T-helper 1 cell treated with Interleukin-12 subunit alpha and Interleukin-12 subunit beta and Interleukin-4 antibody, amounts not matched to agents 30 μg/mL and 1 μg/mL, for 36 hours (primary cell): ENCODE results near the gene NPLOC4.
A peak's percentile ranks its signal among the peaks of the same experiment; 100 is the strongest.

ENCODE experiments used
- H3K27ac Mint-ChIP-seq: one replicate; pipeline ENCODE4 v1.8.0; 2021; ENCODE audit warnings: mild to moderate bottlenecking, mixed read lengths
- H3K27me3 Mint-ChIP-seq: one replicate; pipeline ENCODE4 v1.8.0; 2021; ENCODE audit warnings: low read depth, mixed read lengths
- H3K36me3 Mint-ChIP-seq: one replicate; pipeline ENCODE4 v1.8.0; 2021; ENCODE audit warnings: low read depth, mixed read lengths
- H3K4me1 Mint-ChIP-seq: one replicate; pipeline ENCODE4 v1.8.0; 2021; ENCODE audit warnings: low read depth, mixed read lengths
- H3K4me3 Mint-ChIP-seq: one replicate; pipeline ENCODE4 v1.8.0; 2021; ENCODE audit warnings: mild to moderate bottlenecking, moderate library complexity, mixed read lengths
- H3K9me3 Mint-ChIP-seq: one replicate; pipeline ENCODE4 v1.8.0; 2021; ENCODE audit warnings: mixed read lengths

NPLOC4 gene

GRCh38 chr17:81651692-81652091, 14.8 kb upstream of the NPLOC4 start:
- Mint-ChIP-seq H3K4me1 (peaks cover 5% of the 10 kb centered on the region), H3K27ac (no peak overlapping the region), H3K4me3 (peak overlapping the region; percentile 30), H3K9me3 (no peaks in the 10 kb centered on the region), H3K36me3 (peaks cover 3% of the 10 kb centered on the region), H3K27me3 (peaks cover 25% of the 10 kb centered on the region)

- Mint-ChIP-seq H3K4me1 (peaks cover 5% of the 10 kb centered on the region), H3K27ac (no peak overlapping the region), H3K27me3 (peaks cover 26% of the 10 kb centered on the region), H3K4me3 (no peak overlapping the region), H3K36me3 (peaks cover 3% of the 10 kb centered on the region), H3K9me3 (no peaks in the 10 kb centered on the region)
These were observed 14.0 kb upstream of the NPLOC4 start for GRCh38 chr17:81650951-81651350.

GRCh38 chr17:81648707-81649085, 11.8 kb upstream of the NPLOC4 start:
- peaks cover 3% of the 10 kb centered on the region for H3K36me3 Mint-ChIP-seq
- peaks cover 5% of the 10 kb centered on the region for H3K4me1 Mint-ChIP-seq
- no peaks in the 10 kb centered on the region for H3K9me3 Mint-ChIP-seq
- H3K27ac Mint-ChIP-seq: no peak overlapping the region
- H3K4me3 Mint-ChIP-seq: no peak overlapping the region
- peaks cover 26% of the 10 kb centered on the region for H3K27me3 Mint-ChIP-seq

GRCh38 chr17:81648013-81648706, 11.2 kb upstream of the NPLOC4 start:
- no peak overlapping the region for H3K4me3 Mint-ChIP-seq
- no peak overlapping the region for H3K27ac Mint-ChIP-seq
- H3K4me1 Mint-ChIP-seq: no peaks in the 10 kb centered on the region
- H3K9me3 Mint-ChIP-seq: no peaks in the 10 kb centered on the region
- H3K36me3 Mint-ChIP-seq: peaks cover 3% of the 10 kb centered on the region
- peaks cover 26% of the 10 kb centered on the region for H3K27me3 Mint-ChIP-seq

GRCh38 chr17:81647640-81648012, 10.7 kb upstream of the NPLOC4 start:
- H3K4me1 Mint-ChIP-seq: no peaks in the 10 kb centered on the region
- H3K27ac Mint-ChIP-seq: no peak overlapping the region
- H3K9me3 Mint-ChIP-seq: no peaks in the 10 kb centered on the region
- peaks cover 3% of the 10 kb centered on the region for H3K36me3 Mint-ChIP-seq
- peaks cover 26% of the 10 kb centered on the region for H3K27me3 Mint-ChIP-seq
- H3K4me3 Mint-ChIP-seq: no peak overlapping the region

- no peak overlapping the region for H3K4me3 Mint-ChIP-seq
- peaks cover 26% of the 10 kb centered on the region for H3K27me3 Mint-ChIP-seq
- no peaks in the 10 kb centered on the region for H3K4me1 Mint-ChIP-seq
- H3K27ac Mint-ChIP-seq: no peak overlapping the region
- peaks cover 3% of the 10 kb centered on the region for H3K36me3 Mint-ChIP-seq
- no peaks in the 10 kb centered on the region for H3K9me3 Mint-ChIP-seq
These were observed 10.1 kb upstream of the NPLOC4 start for GRCh38 chr17:81646869-81647600.

- Mint-ChIP-seq H3K9me3 (no peaks in the 10 kb centered on the region), H3K27me3 (peaks cover 22% of the 10 kb centered on the region), H3K27ac (no peak overlapping the region), H3K36me3 (no peaks in the 10 kb centered on the region), H3K4me1 (no peaks in the 10 kb centered on the region), H3K4me3 (no peak overlapping the region)
These were observed 8.4 kb upstream of the NPLOC4 start for GRCh38 chr17:81644976-81645952.

GRCh38 chr17:81644496-81644895, 7.6 kb upstream of the NPLOC4 start:
- Mint-ChIP-seq H3K27ac (no peak overlapping the region), H3K27me3 (peaks cover 22% of the 10 kb centered on the region), H3K9me3 (no peaks in the 10 kb centered on the region), H3K4me1 (no peaks in the 10 kb centered on the region), H3K4me3 (no peak overlapping the region), H3K36me3 (no peaks in the 10 kb centered on the region)

GRCh38 chr17:81641825-81642489, 5.0 kb upstream of the NPLOC4 start:
- Mint-ChIP-seq H3K4me3 (no peak overlapping the region), H3K9me3 (no peaks in the 10 kb centered on the region), H3K27ac (no peak overlapping the region), H3K4me1 (no peaks in the 10 kb centered on the region), H3K36me3 (no peaks in the 10 kb centered on the region), H3K27me3 (peaks cover 3% of the 10 kb centered on the region)

GRCh38 chr17:81640011-81640410, 3.1 kb upstream of the NPLOC4 start:
- peaks cover 4% of the 10 kb centered on the region for H3K36me3 Mint-ChIP-seq
- H3K4me3 Mint-ChIP-seq: no peak overlapping the region
- no peaks in the 10 kb centered on the region for H3K27me3 Mint-ChIP-seq
- H3K4me1 Mint-ChIP-seq: peaks cover 8% of the 10 kb centered on the region
- H3K27ac Mint-ChIP-seq: no peak overlapping the region
- no peaks in the 10 kb centered on the region for H3K9me3 Mint-ChIP-seq

GRCh38 chr17:81638683-81639082, 1.8 kb upstream of the NPLOC4 start:
- no peak overlapping the region for H3K27ac Mint-ChIP-seq
- H3K4me1 Mint-ChIP-seq: peaks cover 8% of the 10 kb centered on the region
- no peaks in the 10 kb centered on the region for H3K27me3 Mint-ChIP-seq
- no peaks in the 10 kb centered on the region for H3K9me3 Mint-ChIP-seq
- H3K36me3 Mint-ChIP-seq: peaks cover 4% of the 10 kb centered on the region
- H3K4me3 Mint-ChIP-seq: no peak overlapping the region

- H3K27me3 Mint-ChIP-seq: no peaks in the 10 kb centered on the region
- peak overlapping the region; percentile 82 for H3K27ac Mint-ChIP-seq
- peaks cover 8% of the 10 kb centered on the region for H3K36me3 Mint-ChIP-seq
- H3K9me3 Mint-ChIP-seq: no peaks in the 10 kb centered on the region
- H3K4me3 Mint-ChIP-seq: peak overlapping the region; percentile 93
- peaks cover 11% of the 10 kb centered on the region for H3K4me1 Mint-ChIP-seq
These were observed 873 bp downstream of the NPLOC4 start for GRCh38 chr17:81635973-81636504.

GRCh38 chr17:81635431-81635830, 1.5 kb downstream of the NPLOC4 start:
- H3K36me3 Mint-ChIP-seq: peaks cover 8% of the 10 kb centered on the region
- H3K27ac Mint-ChIP-seq: peak overlapping the region; percentile 8
- H3K4me1 Mint-ChIP-seq: peaks cover 12% of the 10 kb centered on the region
- no peaks in the 10 kb centered on the region for H3K9me3 Mint-ChIP-seq
- no peaks in the 10 kb centered on the region for H3K27me3 Mint-ChIP-seq
- H3K4me3 Mint-ChIP-seq: peak overlapping the region; percentile 93

GRCh38 chr17:81631482-81631881, 5.4 kb downstream of the NPLOC4 start:
- Mint-ChIP-seq H3K36me3 (peaks cover 22% of the 10 kb centered on the region), H3K4me3 (no peak overlapping the region), H3K27ac (no peak overlapping the region), H3K4me1 (peaks cover 13% of the 10 kb centered on the region), H3K9me3 (no peaks in the 10 kb centered on the region), H3K27me3 (no peaks in the 10 kb centered on the region)
